Prostate gland (tissue), 2 donors: ENCODE measurements around the gene FBXL7.

ENCODE experiments used
- POLR2AphosphoS5 ChIP-seq: sonication (generic); formaldehyde crosslinking; IDR thresholded peaks from one replicate; pipeline ENCODE4 v1.6.1; 2017; ENCODE audit warnings: antibody characterized with exemption
- TF ChIP-seq, protein P1 (sequence below), 4 experiments: fragments of 200-600 bp in 2 of 4; fragments of 450-650 bp in 2 of 4; sonication (generic) in 2 of 4; IDR thresholded peaks; 1 replicate in 3 of 4; 2 replicates in 1 of 4; pipeline ENCODE4 v1.5.1; 2016 to 2019; ENCODE audit warnings: antibody characterized with exemption in 4 of 4, mild to moderate bottlenecking in 2 of 4, moderate library complexity in 2 of 4

DNA sequence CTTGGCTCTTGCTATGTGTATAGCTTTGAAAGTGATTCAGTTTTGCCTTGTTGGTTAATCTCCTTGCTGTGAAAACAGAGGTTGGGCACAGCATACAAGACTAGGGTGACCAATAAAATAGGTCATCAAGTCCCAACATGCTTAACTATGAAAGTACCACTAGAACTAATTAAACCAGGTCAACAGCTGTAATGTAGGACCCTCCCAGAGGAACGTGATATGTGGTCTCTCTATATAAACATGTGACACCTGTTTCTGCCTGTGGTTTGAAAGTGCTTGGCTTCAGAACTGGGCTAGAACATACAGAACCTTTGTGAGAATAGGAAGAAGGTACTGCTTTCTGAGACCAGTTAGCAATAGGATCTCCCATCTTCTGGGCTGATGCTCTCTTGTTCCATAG is 297.1 kb downstream of the FBXL7 start:
- TF ChIP-seq, protein P1, sequence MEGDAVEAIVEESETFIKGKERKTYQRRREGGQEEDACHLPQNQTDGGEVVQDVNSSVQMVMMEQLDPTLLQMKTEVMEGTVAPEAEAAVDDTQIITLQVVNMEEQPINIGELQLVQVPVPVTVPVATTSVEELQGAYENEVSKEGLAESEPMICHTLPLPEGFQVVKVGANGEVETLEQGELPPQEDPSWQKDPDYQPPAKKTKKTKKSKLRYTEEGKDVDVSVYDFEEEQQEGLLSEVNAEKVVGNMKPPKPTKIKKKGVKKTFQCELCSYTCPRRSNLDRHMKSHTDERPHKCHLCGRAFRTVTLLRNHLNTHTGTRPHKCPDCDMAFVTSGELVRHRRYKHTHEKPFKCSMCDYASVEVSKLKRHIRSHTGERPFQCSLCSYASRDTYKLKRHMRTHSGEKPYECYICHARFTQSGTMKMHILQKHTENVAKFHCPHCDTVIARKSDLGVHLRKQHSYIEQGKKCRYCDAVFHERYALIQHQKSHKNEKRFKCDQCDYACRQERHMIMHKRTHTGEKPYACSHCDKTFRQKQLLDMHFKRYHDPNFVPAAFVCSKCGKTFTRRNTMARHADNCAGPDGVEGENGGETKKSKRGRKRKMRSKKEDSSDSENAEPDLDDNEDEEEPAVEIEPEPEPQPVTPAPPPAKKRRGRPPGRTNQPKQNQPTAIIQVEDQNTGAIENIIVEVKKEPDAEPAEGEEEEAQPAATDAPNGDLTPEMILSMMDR (IDR thresholded peaks at IDR 0.05): no peak
- no peak for TF ChIP-seq POLR2AphosphoS5
